ENCODE data around the gene PPM1H.
"Not testable (repeated sequence)": the region's sequence is repeated elsewhere in the genome, so short reads cannot be mapped to it uniquely, and the experiment has no call there.

Gene PPM1H

GRCh38 chr12:62732861-62733427 lies 202.0 kb downstream of the PPM1H start:
- DNase-seq (ENCODE audit: low spot score): peak; percentile 4

- no peak for DNase-seq (ENCODE audit: low spot score)
Observed at GRCh38 chr12:62731055-62731820, 203.7 kb downstream of the PPM1H start.

GRCh38 chr12:62730649-62731048 lies 204.3 kb downstream of the PPM1H start:
- no peak for DNase-seq (ENCODE audit: low spot score)

DNA sequence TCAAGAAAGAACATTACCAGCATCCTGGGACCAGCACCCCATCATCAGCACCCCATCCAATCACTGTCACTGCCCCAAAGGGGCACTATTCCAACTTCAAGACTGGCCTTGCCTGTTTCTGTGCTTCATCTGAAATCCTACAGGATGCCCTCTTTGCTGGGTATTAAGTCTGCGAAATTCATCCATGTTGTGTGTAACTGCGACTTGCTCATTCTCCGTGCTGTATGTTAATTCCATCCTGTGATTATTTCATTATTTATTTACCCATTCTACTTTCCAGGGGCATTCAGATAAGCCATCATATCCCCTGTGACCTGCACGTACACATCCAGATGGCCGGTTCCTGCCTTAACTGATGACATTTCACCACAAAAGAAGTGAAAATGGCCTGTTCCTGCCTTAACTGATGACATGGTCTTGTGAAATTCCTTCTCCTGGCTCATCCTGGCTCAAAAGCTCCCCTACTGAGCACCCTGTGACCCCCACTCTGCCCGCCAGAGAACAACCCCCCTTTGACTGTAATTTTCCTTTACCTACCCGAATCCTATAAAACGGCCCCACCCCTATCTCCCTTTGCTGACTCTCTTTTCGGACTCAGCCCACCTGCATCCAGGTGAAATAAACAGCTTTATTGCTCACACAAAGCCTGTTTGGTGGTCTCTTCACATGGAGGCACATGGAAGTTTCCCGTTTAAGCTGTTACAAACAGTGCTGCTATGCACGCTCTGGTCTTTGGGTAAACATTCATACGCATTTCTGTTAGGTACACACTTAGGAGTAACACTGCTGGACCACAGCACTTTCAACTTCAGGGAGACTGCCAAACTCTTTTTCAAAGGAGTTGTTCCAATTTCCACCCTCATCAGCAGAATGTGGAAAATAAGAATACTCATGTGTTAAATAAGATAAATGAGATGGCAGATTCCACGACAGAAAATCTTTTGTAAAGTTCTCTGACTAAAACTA lies 205.1 kb downstream of the PPM1H start:
- DNase-seq (ENCODE audit: low spot score): not testable (repeated sequence)

GRCh38 chr12:62728741-62729140 lies 206.2 kb downstream of the PPM1H start:
- DNase-seq (ENCODE audit: low spot score): no peak

- DNase-seq (ENCODE audit: low spot score): no peak
Observed at GRCh38 chr12:62726471-62726980, 208.4 kb downstream of the PPM1H start.

- DNase-seq (ENCODE audit: low spot score): no peak
Observed at GRCh38 chr12:62725781-62726180, 209.2 kb downstream of the PPM1H start.

DNA sequence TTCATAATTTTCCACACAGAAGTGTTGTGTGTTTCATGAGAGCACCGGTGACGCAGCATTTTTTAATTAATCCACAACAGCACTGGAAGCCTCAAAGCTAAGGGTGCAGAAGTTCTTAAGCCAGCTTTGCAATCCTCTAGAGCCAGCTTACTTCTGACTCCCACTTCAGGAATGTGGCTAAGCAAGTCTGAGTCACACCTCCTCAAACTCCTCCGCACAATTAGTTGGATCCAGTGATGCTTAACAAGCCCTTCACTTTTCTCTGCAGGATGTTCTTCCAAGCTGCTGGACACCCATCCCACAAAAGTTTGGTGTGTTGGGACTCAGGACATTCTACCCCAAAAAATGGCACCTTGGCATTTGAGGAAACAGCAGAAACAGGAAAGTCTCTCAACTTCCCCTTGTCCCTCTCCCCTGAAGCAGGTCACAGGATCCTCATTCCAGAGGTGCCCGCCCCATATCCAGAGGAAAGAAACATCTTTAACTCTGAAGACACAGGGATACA lies 210.0 kb downstream of the PPM1H start:
- DNase-seq (ENCODE audit: low spot score): no peak

DNA sequence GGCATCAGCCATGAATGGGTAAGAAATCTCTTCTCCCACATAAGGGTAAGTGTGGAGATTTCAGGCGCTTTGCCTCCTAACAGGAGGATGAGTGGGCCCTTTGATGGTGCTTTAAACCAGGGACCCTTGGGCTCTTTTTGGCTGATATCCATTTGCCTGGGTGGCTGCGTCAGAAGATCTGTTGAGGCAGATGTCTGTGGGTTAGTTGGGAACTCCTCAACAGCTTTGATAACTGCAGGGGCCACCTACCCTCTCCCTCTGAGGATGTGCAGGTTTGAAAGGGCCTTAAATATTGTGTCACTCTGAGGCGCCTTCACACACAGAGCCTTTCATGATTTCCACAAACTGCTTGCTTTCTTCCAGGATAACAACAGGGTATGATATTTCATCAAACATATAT lies 210.7 kb downstream of the PPM1H start:
- DNase-seq (ENCODE audit: low spot score): no peak

GRCh38 chr12:62722971-62723680 lies 211.8 kb downstream of the PPM1H start:
- no peak for DNase-seq (ENCODE audit: low spot score)

DNA sequence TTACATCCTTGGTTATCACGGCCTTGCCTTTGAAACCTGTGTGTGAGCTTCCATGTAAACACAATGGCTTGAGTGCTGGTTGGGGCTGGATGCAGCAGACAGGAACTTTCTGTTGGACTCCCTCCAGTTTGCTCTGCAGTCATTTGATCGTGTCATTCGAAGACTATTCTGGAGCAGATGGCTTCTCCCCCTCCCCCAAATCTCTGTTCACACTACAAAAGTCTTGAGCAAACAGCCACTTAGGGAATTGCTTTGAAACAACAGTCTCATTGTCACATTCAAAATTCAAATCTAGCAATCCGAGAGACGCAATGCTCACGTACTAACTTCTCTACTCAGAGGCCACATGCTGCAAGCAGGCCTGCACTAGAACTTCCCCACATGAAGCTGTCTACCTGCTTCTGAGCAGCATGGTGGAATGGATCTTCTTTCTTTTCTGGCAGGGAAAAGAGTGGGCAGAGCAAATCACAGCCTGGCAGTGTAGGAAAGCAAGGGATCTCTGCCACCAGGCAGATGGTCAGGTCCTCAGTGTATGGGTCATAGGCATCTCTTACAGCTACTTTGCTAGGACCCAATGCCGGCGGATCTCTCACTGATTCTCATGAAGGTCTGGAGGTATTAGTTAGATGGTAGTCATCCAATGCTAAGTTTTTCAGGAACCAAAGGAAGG lies 214.2 kb downstream of the PPM1H start:
- no peak for DNase-seq (ENCODE audit: low spot score)

DNA sequence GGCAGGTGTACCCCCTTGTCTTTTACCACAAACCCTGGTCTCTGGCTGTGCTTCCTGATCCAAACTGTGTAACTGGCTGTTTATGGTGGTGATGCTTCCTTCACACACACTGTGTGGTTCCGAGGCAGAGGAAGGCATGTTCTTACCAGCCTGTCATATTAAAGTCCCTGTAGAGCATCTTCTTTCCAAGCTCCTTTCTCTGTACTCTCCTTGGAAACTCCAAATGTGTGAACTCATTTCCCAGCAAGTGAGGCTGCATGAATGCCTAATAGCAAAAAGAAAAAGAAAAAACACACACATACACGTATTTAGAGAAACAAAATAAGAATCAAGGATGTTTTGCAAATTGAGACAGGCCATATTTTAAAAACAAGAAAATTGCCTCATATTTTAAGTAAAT lies 214.9 kb downstream of the PPM1H start:
- DNase-seq (ENCODE audit: low spot score): no peak

- no peak for DNase-seq (ENCODE audit: low spot score)
Observed at GRCh38 chr12:62718762-62719426, 216.1 kb downstream of the PPM1H start.

DNA sequence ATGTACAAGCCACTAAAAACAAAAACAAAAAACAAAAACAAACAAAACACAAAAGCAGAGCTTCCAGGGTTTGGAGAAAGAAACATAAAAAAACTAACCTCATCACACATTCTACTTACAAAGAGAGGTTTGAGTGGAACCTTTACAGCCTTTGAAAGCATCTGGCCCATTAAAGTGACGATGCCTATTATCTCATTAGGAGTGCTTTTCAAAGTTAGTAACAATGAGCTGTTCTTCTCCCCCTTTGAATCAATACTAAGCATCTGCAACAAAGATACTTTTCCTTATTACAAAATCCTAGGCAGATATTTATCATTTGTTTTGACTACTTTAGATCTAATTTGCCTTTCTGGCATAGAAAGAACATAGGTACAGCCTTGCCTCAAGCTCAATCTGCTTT lies 217.3 kb downstream of the PPM1H start:
- no peak for DNase-seq (ENCODE audit: low spot score)

GRCh38 chr12:62716866-62717525 lies 218.0 kb downstream of the PPM1H start:
- DNase-seq (ENCODE audit: low spot score): no peak

- DNase-seq (ENCODE audit: low spot score): no peak
Observed at GRCh38 chr12:62716037-62716436, 218.9 kb downstream of the PPM1H start.

DNA sequence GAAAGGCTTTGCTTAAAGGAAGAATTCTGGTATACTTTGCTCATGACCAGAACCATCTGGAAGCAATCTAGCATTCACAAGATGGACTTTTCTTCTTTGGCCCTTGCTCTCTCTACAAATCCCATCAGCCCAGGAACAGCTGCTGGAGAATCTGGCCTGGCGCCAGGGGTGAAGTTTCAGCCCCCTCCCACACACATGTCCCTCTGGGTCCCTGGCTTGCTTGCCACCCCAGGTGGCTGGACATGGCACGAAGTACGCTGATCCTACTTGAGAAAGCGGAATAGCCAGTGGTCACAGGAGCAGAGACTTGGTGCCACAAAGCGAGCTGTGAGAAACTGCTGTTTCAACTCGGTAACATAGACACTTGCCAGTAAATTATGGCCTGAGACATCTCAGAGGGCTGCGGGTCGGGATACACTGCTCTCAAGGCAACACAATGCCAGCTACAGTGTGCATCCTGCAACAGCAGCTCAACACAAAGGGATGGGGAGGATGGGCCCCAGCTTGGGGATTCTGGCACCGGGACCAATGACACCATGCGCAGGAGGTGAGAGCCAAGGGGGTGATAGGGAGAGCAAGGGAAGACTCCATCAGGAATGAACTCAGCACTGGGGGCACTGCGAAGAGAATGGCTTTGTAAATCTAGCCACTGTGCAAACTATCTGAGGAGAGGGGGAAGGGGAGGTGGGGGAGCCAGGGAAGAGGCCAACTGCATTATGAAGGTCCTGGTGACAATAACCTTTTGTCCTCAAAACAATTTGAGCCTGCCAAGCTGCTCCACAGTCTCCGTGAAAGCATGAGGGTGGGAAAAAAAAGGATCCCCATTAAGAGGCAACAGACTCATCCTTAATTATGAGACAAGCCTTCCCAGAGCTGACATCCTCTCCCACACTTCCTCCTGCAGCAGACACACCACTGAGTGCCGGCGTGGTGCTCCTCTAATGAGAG lies 219.9 kb downstream of the PPM1H start:
- no peak for DNase-seq (ENCODE audit: low spot score)

DNA sequence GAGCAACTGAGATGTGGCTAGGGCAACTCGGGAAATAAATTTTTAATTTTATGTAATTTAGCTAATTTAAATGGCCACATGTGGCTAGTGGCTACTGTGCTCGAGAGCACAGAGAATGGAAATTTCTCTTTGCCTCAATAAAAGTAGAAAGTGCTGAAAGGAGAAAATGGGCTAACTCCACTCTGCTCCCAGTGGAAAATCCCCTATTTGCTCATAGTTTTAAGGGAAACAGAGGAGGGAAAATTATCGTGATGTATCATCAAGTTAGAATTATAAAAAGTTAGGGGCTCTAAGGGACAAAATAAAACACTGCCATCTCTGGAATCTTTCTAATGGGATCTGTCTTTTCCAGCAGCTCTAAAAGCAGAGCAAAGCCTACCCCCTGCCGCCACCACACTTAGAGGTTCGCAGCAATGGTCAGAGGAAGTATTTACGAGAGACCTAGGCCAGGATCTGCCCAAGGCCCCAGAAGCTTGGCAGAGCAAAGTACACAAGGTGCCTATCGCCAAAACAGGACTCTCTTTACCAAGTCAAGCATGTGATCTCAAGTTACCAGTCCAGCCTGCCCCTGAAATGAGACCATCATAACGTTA lies 220.7 kb downstream of the PPM1H start:
- no peak for DNase-seq (ENCODE audit: low spot score)
